Stromal cell of bone marrow (primary cell): Measurements from ENCODE around the gene TBKBP1.

ENCODE experiments used
- DNase-seq: peaks from one replicate; pipeline ENCODE4 v3.0.0-alpha.2; 2012; ENCODE audit warnings: low read depth

TBKBP1 gene

GRCh38 chr17:47698749-47699535 lies 5.0 kb downstream of the TBKBP1 start:
- DNase-seq = no peak

- DNase-seq = no peak
Measured at GRCh38 chr17:47699536-47699840, 5.5 kb downstream of the TBKBP1 start.

- DNase-seq = no peak
Measured at GRCh38 chr17:47700471-47701449, 6.8 kb downstream of the TBKBP1 start.

- no peak for DNase-seq
Measured at GRCh38 chr17:47701608-47702007, 7.6 kb downstream of the TBKBP1 start.

- no peak for DNase-seq
Measured at GRCh38 chr17:47702391-47702995, 8.5 kb downstream of the TBKBP1 start.

- DNase-seq = no peak
Measured at GRCh38 chr17:47703191-47703591, 9.2 kb downstream of the TBKBP1 start.

GRCh38 chr17:47703671-47704070 lies 9.7 kb downstream of the TBKBP1 start:
- no peak for DNase-seq

- DNase-seq = no peak
Measured at GRCh38 chr17:47704116-47704515, 10.2 kb downstream of the TBKBP1 start.

- DNase-seq = no peak
Measured at GRCh38 chr17:47704736-47705135, 10.8 kb downstream of the TBKBP1 start.

GRCh38 chr17:47705536-47706530 lies 11.9 kb downstream of the TBKBP1 start:
- no peak for DNase-seq

GRCh38 chr17:47707056-47707804 lies 13.3 kb downstream of the TBKBP1 start:
- no peak for DNase-seq

GRCh38 chr17:47707884-47708283 lies 13.9 kb downstream of the TBKBP1 start:
- no peak for DNase-seq

GRCh38 chr17:47708312-47708863 lies 14.4 kb downstream of the TBKBP1 start:
- no peak for DNase-seq

GRCh38 chr17:47708864-47709541 lies 15.0 kb downstream of the TBKBP1 start:
- DNase-seq = no peak

- no peak for DNase-seq
Measured at GRCh38 chr17:47709594-47709993, 15.6 kb downstream of the TBKBP1 start.

- DNase-seq = no peak
Measured at GRCh38 chr17:47711366-47712099, 17.6 kb downstream of the TBKBP1 start.

GRCh38 chr17:47712330-47713023 lies 18.5 kb downstream of the TBKBP1 start:
- DNase-seq = no peak

GRCh38 chr17:47713980-47714700 lies 20.2 kb downstream of the TBKBP1 start:
- no peak for DNase-seq
